ENCODE data around the gene HUNK.

Gene HUNK

GRCh38 chr21:32020564-32020963 lies 147.7 kb downstream of the HUNK start:
- no peak for DNase-seq (ENCODE audit: extremely low read depth, insufficient read length)
- no peaks in the 10 kb centered on the region for H3K36me3 ChIP-seq (ENCODE audit: control insufficient read depth, insufficient read depth, low read length)
- TF ChIP-seq CTCF (IDR thresholded peaks at IDR 0.05; ENCODE audit: insufficient read depth, low read length, poor library complexity, severe bottlenecking), result no peak
- H3K4me3 ChIP-seq (replicated peaks; ENCODE audit: low read depth, low read length), result no peak overlapping the region
- H3K27me3 ChIP-seq (replicated peaks; ENCODE audit: control insufficient read depth, insufficient read depth, low read length), result no peaks in the 10 kb centered on the region

DNA sequence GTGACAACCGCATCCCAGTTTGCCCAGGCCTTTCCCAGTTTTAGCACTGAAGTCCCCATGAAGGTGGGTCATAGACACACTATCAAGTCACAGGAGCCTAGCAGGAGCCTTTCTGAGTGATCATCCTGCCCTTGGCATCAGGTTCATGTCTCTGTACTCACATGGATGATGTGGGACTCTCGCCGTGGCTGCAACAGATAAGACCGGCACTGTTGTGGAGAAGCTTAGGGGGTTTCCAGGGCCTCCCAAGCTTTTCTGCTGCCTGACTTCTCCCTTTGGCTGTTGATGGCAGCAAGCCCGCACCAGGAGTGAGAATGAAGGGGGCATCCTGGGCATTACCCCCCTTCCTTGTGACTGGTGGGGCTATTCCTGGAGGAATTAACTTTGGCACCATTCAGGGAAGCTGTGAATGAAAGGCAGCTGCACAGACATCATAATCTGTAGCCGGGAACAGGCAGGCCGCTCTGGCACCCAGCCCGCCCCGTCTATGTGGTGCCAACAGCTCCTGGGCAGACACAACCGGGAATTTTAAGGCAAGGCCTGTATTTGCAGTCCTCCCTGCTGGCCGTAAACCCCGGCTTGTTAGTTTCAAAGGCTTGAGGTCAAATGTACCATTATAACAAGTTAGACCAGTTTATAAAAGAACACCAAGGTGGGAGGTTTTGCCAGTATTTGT lies 148.6 kb downstream of the HUNK start:
- DNase-seq (ENCODE audit: extremely low read depth, insufficient read length), result no peak
- H3K27me3 ChIP-seq (replicated peaks; ENCODE audit: control insufficient read depth, insufficient read depth, low read length), result no peaks in the 10 kb centered on the region
- TF ChIP-seq CTCF (IDR thresholded peaks at IDR 0.05; ENCODE audit: insufficient read depth, low read length, poor library complexity, severe bottlenecking), result no peak
- no peaks in the 10 kb centered on the region for H3K36me3 ChIP-seq (ENCODE audit: control insufficient read depth, insufficient read depth, low read length)
- H3K4me3 ChIP-seq (replicated peaks; ENCODE audit: low read depth, low read length), result no peak overlapping the region

- no peak for DNase-seq (ENCODE audit: extremely low read depth, insufficient read length)
- no peak for TF ChIP-seq CTCF (IDR thresholded peaks at IDR 0.05; ENCODE audit: insufficient read depth, low read length, poor library complexity, severe bottlenecking)
- H3K27me3 ChIP-seq (replicated peaks; ENCODE audit: control insufficient read depth, insufficient read depth, low read length), result no peaks in the 10 kb centered on the region
- no peak overlapping the region for H3K4me3 ChIP-seq (replicated peaks; ENCODE audit: low read depth, low read length)
- H3K36me3 ChIP-seq (ENCODE audit: control insufficient read depth, insufficient read depth, low read length), result no peaks in the 10 kb centered on the region
These were observed 149.3 kb downstream of the HUNK start for GRCh38 chr21:32022146-32022545.

GRCh38 chr21:32030146-32030652 lies 157.4 kb downstream of the HUNK start:
- no peak for TF ChIP-seq CTCF (IDR thresholded peaks at IDR 0.05; ENCODE audit: insufficient read depth, low read length, poor library complexity, severe bottlenecking)
- DNase-seq (ENCODE audit: extremely low read depth, insufficient read length), result no peak
- Histone ChIP-seq H3K36me3 (ENCODE audit: control insufficient read depth, insufficient read depth, low read length) (no peaks in the 10 kb centered on the region), H3K4me3 (replicated peaks; ENCODE audit: low read depth, low read length) (no peak overlapping the region), H3K27me3 (replicated peaks; ENCODE audit: control insufficient read depth, insufficient read depth, low read length) (no peaks in the 10 kb centered on the region)

DNA sequence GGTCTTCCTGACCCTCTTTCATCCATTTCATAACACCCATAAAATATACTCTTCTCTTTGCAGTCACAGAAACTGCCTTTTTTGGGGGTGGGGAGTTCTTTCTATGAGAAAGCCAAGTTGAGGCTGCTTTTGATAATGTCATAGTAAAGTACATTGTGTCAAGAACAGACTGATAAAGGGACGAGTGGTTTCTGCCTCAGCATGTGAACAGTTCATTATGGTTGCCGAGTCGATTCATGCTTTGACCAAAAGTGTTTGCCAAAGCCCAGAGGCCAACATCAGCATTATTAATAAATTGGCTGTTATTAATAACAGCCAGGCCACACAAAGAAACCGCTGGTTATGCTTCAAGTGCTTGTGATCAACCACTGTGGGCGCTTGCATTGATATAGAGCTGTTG lies 162.0 kb downstream of the HUNK start:
- no peak for TF ChIP-seq CTCF (IDR thresholded peaks at IDR 0.05; ENCODE audit: insufficient read depth, low read length, poor library complexity, severe bottlenecking)
- no peak for DNase-seq (ENCODE audit: extremely low read depth, insufficient read length)
- no peak overlapping the region for H3K4me3 ChIP-seq (replicated peaks; ENCODE audit: low read depth, low read length)
- no peaks in the 10 kb centered on the region; the same call in 1 of the 2 replicates for H3K27me3 ChIP-seq (replicated peaks; ENCODE audit: control insufficient read depth, insufficient read depth, low read length)
- no peaks in the 10 kb centered on the region for H3K36me3 ChIP-seq (ENCODE audit: control insufficient read depth, insufficient read depth, low read length)
